GM18861 (cell line): Measurements from ENCODE around the gene ANKRD6.

Experiments used
- ATAC-seq: cut with Tn5 transposase; IDR thresholded peaks from one replicate; pipeline ENCODE4 v1.9.1; 2021; ENCODE audit not compliant: unreplicated experiment

Gene ANKRD6

DNA sequence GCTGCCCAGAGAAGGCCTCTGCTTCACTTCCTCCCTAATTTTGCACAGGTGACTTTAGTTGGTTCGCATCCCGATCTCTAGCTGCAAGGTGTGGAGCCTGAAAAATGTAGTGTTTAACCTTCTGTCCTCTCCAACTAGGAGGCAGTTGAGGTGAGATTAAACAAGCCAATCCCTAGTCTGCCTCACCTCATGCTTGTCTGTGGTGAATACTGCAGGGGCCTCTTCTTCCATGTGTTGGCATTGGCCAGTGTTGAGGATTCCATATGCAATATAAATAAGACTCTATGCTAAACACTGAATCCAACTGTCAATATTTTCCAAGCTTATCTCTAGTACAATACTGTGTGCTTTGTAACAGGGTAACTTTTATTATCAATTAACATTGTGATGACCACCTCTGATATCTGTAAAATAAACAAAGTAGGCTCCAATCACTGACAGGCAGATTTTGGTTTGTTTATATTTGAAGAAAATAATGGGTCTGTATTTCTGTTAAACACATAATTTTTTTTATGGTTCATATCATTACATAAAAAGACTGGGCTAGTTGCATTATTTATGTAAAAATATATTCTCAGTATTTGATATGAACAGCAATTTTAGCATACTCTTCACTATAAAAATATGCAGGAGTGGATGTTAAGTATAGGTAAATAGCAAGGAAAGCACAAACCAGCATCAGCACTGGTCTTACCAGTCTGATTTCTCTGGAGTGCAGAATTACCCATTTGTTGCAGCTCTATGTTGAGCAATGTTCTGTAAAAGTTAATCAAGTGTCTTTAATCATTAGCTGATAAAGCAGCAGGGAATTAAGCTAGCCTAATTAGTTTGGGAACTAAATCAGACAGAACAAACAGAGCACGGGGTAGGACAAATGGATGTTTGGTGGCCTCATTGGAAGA lies 74.0 kb downstream of the ANKRD6 start:
- ATAC-seq, result no peak

DNA sequence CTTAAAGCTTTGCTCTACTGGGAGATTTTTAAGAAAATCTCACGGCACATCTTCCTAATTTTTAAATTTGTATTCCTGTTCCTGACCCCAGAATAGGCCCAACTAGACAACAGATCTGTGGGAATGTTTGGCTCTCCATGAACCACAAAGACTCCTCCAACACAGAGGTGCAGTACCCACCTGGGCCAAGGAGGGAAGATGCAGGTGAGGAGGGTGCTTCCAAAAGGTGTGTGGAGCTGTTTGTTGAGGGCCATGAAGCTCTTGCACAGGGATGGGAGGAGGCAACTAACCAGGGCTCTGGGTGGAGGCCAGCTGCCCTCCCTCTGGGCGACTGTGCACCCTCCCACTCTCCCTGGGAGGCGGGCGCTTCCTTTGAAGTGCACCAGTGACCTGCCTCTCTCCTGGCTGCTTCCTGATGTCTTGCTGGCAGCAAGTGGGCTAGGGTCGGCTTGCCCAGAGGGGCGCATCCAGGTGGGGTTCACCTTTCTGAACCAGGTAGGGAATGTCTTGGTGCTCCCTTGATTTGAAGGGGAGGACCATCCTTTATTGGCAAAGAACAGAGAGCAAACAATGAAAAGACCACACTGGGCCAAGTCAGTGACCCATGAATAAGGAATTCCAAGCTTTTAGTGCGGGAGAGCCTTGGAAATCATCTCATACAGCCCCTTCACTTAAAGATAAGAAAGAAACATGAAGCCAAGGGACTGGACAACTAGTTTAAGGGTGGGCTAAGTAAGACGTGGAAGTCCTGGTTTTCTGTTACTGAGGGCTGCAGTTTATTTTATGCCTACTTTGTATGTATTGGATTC lies 76.0 kb downstream of the ANKRD6 start:
- no peak for ATAC-seq

DNA sequence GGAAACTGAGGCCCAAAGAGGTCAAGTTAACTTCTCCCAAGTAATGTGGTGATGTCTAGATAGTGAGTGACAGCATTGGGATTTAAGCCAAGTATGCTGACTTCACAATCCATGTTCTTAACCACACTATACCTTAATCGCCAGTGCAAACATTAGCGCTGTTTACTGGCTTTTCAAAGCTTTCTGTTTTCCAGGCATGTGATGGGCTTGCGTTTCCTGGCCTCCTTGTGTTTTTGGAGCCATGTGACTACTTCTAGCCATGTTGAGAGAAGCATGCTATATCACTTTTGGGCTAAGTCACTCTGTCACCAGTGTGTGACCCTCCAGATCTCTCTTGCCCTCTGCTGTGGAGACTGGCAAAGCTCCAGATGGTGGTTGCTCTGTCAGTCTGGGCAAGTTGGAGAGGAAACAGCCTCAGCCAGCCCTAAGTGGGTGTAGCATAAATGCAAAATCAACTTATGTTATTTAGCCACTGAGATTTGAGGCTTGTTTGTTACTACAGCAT lies 76.9 kb downstream of the ANKRD6 start:
- ATAC-seq, result no peak

DNA sequence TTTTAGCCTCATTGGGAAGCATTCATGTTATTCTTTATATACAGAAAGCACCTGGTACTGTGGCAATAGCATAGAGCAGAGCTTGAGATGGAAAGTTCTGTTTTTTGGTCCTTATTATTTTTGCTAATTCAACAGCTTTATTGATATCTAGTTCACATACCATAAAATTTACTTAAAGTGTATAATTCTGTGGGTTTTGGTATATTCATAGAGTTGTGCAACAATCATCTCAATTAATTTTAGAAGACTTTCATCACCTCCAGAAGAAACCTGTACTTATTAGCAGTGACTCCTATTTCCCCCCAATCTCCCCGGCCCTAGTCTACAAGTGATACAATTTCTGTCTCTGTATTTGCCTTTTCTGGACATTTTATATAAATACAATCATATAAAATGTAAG lies 77.4 kb downstream of the ANKRD6 start:
- no peak for ATAC-seq

DNA sequence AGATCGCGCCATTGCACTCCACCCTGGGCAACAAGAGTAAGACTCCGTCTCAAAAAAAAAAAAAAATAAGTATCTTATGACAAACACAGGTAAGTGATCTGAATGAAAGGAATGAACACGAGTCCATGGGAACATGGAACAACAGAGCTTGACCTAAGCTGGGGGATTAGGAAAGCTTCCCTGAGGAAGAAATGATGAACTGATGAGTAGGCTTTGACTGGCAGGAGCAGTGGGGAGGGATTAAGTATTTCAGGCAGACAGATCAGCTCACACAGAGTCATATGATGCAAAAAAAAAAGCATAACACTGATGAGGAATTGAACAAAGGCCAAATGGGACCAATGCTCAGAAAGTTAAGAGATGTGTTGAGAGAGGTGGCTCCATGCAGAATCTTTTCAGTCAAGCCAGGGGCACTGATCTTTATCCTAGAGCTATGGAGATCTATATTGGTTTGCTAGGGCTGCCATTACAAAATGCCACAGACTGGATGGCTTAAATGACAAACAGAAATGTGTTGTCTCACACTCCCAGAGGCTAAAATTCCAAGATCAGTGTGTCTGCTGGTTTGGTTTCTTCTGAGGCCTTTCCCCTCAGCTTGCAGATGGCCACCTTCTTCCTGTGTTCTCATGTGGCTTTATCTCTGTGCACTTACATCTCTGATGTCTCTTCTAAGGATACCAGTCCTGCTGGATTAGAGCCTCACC lies 85.6 kb downstream of the ANKRD6 start:
- ATAC-seq, result no peak

DNA sequence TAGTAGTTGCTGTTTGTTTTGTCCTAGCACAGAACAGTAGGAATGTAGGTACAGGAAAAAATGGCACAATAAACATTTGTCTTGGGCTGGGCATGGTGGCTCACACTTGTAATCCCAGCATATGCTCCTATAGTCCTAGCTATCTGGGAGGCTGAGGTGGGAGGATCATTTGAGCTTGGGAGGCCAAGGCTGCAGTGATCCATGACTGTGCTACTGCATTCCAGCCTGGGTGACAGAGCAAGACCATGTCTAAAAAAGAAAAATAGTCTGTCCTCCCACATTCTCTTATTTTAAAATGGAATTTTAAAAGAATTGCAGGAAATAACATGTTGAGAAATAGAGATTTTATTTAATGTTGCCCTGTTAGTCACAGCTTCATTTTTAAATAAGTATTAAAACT lies 87.8 kb downstream of the ANKRD6 start:
- no peak for ATAC-seq

DNA sequence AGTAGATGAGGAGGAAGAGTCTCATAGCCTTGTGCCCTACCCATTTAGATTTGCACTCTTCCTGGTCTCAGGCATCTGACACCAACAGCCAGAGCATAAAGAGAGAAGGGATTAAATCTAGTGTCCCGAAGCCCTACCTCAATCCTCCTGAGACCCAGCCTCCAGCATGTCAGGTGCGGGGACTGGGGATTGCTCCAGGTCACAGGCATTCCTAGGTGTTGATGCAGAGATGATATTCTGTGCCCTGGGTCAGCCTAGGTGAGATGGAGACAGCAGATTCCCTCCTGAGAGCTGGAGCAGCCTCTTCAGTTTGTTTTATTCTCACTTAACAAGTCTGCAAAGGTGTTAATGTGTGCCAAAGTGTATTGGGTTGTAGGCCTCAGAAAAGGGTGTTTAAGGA lies 89.8 kb downstream of the ANKRD6 start:
- no peak for ATAC-seq

DNA sequence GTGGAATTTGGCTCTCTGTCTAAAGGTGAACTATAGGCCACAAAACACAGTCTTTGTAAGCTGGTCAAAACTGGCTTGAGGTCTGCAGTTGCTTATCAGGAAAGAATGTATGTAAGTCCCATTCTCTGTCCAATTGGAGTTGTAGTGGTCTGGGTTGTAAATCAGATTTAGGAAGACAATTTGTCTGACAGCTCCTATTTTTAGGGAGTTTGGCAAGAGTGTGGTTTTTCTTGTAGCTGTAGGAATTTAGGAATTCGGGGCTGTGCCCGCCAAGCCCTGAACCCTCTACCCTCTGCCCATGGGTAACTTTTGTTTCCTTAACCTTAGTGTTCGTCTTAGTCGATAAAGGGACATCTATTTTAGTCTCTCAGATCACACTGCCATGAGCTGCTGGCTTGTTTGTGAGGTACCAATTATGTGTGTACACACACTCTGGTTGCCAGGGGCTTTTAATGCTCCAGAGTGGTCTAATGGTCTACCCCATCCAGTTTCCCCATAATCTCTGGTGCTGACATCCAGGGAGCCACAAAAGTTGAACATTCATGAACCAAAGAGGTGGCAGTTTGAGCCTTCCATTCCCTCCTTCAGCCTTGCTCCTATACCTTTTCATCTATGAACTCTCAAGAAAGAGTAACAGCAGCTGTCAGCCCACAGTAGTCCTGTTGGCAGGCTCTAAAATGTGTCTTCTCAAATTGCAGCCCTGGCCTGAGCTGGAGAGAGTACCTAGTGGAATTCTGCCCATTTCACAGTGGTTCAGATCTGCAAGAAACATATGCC lies 93.0 kb downstream of the ANKRD6 start:
- ATAC-seq, result no peak

DNA sequence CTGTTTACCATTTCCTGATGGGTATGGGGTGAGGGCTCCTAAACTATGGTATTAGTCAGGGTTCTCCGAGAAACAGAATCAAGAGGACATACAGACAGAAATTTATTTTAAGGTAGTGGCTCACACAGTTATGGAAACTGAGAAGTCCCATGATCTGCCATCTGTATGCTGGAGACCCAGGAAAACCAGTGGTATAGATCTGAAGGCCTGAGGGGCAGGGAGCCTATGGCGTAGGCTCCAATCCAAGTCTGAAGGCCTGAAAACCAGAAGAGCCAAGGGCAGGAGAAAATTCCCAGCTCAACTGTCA lies 93.6 kb downstream of the ANKRD6 start:
- ATAC-seq, result no peak

DNA sequence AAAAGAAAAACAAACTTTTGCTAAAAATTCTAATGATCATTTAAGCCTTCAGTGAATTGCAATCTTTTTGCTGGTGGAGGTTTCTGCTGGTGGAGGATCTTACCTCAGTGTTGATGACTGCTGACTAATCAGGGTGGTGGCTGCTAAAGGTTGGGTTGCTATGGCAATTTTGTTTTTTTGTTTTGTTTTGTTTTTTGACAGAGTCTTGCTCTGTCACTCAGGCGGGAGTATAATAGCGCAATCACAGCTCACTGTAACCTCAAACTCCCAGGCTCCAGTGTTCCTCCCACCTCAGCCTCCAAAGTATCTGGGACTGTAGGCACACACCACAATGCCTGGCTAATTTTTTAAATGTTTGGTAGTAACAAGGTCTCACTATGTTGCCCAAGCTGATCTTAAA lies 94.7 kb downstream of the ANKRD6 start:
- ATAC-seq, result no peak

DNA sequence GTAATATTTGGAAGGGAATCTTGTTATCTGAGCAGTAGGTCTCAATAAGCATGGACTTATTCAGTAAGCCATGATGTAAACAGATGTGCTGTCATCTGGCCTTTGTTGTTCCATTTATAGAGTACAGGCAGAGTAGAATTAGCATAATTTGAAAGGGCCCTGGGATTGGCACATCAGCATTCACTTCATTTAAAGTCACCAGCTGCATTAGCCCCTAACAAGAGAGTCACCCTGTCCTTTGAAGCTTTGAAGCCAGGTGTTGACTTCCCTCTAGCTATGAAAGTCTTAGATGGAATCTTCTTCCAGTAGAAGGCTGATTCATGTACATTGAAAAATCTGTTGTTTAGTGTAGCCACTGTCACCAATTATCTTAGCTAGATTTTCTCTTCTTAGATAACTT lies 95.9 kb downstream of the ANKRD6 start:
- ATAC-seq, result no peak

DNA sequence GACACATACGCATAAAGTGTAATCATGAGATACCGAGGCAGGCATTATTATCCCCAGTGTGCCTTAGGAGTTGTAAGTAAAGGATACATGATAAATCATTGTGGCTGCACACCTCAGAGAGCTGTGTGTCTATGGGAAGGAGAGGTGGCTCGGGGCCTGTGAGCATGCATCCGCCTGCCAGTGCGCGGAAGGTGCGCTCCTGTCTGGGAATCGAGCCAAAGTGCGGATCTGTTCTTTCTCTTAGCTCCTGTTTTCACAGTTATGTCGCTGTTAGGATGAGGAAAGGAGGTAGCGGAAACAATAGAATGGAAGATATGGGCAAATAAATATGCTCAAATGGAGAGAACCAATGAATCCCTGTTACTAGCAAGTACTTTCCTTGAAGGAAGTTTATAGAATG lies 98.0 kb downstream of the ANKRD6 start:
- ATAC-seq, result no peak

DNA sequence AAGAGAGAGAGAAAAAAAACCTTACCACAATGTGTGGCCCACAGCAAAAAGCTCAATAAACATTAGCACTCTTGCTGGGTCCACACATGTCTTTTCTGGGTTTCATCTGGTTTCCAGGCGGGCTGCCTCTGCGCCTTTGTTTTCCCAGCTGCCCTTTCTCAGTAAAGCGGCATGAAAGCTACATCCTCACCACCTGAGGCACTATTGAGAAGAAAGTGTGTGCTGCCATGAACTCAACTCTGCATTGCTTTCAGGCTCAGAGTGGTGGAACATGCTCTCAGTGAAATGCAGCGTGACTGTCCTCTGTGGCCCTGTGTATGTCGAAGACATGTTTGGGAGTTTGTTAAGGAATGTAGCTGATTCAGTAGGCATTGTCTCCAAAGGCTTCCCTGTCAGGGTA lies 103.3 kb downstream of the ANKRD6 start:
- ATAC-seq, result no peak

DNA sequence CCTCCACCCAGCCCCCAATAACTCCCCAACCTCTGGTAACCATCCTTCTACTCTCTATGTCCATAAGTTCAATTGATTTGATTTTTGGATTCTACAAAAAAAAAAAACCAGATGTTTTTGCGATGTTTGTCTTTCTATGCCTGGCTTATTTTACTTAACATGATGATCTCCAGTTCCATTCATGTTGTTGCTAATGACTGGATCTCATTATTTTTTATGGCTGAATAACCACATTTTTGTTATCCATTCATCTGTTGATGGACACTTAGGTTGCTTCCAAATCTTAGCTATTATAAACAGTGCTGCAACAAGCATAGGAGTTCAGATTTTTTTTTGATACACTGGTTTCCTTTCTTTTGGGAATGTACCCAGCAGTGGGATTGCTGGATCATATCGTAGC lies 106.8 kb downstream of the ANKRD6 start:
- ATAC-seq, result no peak

DNA sequence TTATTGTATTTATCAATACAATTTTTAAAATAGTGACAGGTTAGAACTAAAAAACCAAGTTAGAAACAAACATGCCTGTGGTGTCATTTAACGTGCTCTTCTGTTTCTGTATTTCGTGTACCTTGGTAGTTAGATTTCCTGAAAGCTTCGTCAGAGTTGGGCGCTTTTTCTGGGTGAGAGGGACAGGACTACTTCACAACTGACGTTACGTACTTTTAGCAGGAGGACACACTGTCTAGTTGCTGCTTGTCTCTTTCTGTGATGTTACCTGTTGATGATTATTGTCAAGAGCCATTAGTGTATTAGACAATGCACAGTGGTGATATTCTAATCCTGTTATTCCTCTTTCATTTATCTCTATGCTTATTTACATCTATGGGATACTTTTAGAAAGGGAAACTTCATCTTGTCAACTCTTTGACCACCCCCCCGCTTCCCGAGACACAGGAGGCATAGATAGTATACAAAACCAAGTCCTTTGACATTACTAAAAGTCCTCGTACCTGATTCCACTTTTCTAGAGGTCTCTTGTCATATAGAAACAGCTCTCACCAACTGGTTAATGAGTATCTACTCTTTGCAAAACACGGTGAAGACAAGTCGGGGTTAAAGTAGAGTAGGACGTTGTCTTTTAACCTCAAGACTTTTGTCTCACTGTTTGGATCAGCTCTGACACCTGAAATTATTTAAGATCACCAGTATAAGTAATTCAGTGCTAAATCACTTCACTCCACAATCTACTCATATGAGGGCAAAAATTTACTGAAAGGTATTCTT lies 109.3 kb downstream of the ANKRD6 start:
- ATAC-seq, result peak; percentile 95

DNA sequence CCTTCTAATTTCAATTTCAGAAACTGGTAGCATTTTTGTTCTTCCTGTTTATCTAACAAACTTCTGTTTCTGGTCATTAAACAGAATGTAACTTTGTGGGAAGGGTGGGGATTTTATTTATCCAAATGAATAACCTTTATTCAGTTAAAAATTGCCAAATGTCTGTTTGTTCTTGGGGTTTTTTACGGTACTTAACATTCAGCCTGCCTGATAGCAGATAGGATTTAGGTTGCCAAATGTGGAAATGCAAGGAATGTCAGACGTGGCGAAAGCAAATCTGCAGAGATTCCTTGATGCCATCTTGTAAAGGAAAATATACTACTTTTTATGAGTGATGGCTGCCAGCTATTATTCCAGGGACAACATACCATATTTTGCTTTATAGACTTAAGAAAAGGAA lies 109.9 kb downstream of the ANKRD6 start:
- peak; percentile 9 for ATAC-seq

DNA sequence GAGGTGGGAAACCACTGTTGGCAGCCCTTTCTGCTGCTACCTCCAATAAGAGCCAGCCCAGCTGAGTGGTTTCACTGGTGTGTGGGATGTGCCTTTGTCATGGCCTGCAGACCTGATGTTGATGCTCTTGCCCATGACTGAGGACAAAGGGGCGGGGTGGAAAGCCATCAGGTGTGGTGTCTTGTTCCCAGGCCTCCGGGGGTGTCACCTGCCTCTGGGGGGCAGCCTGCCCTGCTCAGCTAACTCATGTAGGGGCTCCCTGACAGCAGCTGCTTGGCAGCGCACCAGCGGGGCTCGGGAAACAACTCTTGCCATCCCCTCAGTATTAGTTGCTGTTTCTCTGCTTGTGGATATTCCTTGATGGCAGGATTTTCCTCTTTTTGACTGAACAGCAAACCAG lies 114.3 kb downstream of the ANKRD6 start:
- no peak for ATAC-seq

DNA sequence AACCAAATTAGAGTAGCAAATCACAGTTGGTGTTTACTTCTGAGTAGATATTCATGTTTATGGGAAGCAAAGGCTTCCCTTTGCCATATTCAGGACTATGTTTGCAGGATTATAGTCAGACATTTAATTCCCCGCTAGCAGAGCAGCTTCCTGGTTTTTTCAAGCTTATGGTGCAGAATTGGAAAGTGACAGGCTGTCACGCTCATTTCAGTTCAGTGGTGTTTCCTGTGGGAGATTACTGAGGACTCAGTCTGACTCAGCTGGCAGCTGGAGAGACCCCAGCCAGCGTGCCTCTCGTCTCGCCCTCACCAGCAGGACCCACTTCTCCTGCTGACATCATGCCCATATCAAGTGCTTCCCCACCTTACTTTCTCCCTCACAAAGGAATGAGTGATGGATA lies 120.5 kb downstream of the ANKRD6 start:
- ATAC-seq, result no peak

DNA sequence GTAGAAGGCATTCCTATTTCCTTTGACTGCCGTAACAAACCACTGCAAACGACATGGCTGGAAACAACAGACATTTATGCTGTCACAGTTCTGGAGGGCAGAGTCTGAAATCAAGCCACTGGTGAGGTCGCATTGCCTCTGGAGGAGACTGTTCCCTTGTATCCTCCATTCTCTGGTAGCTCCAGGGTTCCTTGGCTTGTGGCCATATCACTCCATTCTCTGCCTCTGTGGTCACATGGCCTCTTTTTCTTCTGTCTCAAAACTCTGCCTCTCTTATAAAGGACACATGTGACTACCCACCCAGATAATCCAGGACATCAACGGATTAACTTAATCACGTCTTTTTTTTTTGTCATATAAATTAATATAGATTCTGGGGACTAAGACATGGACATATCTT lies 121.2 kb downstream of the ANKRD6 start:
- no peak for ATAC-seq

DNA sequence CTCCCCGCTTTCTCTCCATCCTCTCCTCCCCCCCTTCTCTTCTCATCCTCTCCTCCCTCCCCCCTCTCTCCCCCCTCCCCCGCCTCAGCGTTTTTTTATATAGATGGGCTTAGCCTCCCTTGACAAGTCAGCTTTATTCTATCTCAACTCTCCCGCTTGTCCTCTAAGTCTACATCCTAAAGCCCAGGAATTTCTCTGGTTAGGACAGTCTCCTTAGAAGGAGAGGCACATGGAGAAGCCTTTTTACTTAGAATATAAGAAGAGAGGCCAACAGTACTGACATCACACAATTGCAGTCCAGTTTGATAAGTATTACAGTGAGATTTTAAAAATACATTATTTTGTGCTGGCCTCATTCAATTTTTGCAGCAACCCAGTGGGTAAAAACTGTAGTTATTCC lies 122.1 kb downstream of the ANKRD6 start:
- ATAC-seq, result no peak
